GM12878 (cell line): ENCODE measurements around the gene CTSS.

Source experiments
- CEBPB ChIP-seq, 2 experiments: fragments of 150-350 bp in 1 of 2; IDR thresholded peaks; 2 replicates each; pipeline ENCODE4 v1.6.1; 2012 to 2014; ENCODE audit warnings: low read depth in 2 of 2, low read length in 2 of 2, borderline replicate concordance in 1 of 2, inconsistent platforms in 1 of 2
- CTCF ChIP-seq, 3 experiments: IDR thresholded peaks in 2 of 3; conservative IDR thresholded peaks in 1 of 3; 2 replicates each; pipeline ENCODE4 v1.5.1; 2011; ENCODE audit warnings: low read depth in 3 of 3, low read length in 3 of 3, mild to moderate bottlenecking in 3 of 3, control low read depth in 2 of 3, moderate library complexity in 2 of 3, inconsistent platforms in 1 of 3, mixed read lengths in 1 of 3; ENCODE audit not compliant: control insufficient read depth in 2 of 3, insufficient read depth in 1 of 3; ENCODE audit errors: extremely low read depth in 1 of 3
- PBX3 ChIP-seq: IDR thresholded peaks from 2 replicates; pipeline ENCODE4 v1.6.1; 2011; ENCODE audit warnings: mild to moderate bottlenecking, low read depth, low read length, moderate library complexity; ENCODE audit not compliant: insufficient replicate concordance
- POLR2A ChIP-seq: IDR thresholded peaks from 2 replicates; pipeline ENCODE4 v1.6.1; 2011; ENCODE audit warnings: low read depth, mild to moderate bottlenecking, low read length
- SIN3A ChIP-seq: IDR thresholded peaks from 2 replicates; pipeline ENCODE4 v1.6.1; 2012; ENCODE audit warnings: low read depth, low read length, improper control_type of control experiment
- ZSCAN29 ChIP-seq: fragments of 450-650 bp; IDR thresholded peaks from 2 replicates; pipeline ENCODE4 v1.6.1; 2017; ENCODE audit warnings: mild to moderate bottlenecking, moderate library complexity

- TF ChIP-seq POLR2A (no peak), CEBPB (IDR thresholded peaks at IDR 0.05; ENCODE audit: borderline replicate concordance in 1 of 2, low read depth in 2 of 2, low read length in 2 of 2) (no peak), SIN3A (no peak), PBX3 (no peak), ZSCAN29 (no peak), CTCF (IDR thresholded peaks at IDR 0.05 in 2 of 3, conservative IDR thresholded peaks at IDR 0.05 in 1 of 3; ENCODE audit: control insufficient read depth in 2 of 3, extremely low read depth in 1 of 3, insufficient read depth in 1 of 3, low read depth in 3 of 3, low read length in 3 of 3) (no peak)
Measured at GRCh38 chr1:150787455-150787854, 21.9 kb upstream of the CTSS start.
